ENCODE measurements around the gene ATF5.

The ATF5 gene

GRCh38 chr19:49981603-49982593, 52.9 kb downstream of the ATF5 start:
- H3K36me3 Mint-ChIP-seq: peaks cover 4% of the 10 kb centered on the region

More at GRCh38 chr19:49981603-49982593, 52.9 kb downstream of the ATF5 start:
- H3K4me3 Mint-ChIP-seq: no peak overlapping the region
- no peaks in the 10 kb centered on the region for H3K27me3 Mint-ChIP-seq
- H3K9me3 Mint-ChIP-seq (ENCODE audit: low read depth): no peaks in the 10 kb centered on the region
- no peaks in the 10 kb centered on the region for H3K4me1 Mint-ChIP-seq (ENCODE audit: low read depth)
- H3K27ac Mint-ChIP-seq: no peak overlapping the region

All from activated naive CD8-positive, alpha-beta T cell (primary cell).